ENCODE results near the gene CPTP.

DNA sequence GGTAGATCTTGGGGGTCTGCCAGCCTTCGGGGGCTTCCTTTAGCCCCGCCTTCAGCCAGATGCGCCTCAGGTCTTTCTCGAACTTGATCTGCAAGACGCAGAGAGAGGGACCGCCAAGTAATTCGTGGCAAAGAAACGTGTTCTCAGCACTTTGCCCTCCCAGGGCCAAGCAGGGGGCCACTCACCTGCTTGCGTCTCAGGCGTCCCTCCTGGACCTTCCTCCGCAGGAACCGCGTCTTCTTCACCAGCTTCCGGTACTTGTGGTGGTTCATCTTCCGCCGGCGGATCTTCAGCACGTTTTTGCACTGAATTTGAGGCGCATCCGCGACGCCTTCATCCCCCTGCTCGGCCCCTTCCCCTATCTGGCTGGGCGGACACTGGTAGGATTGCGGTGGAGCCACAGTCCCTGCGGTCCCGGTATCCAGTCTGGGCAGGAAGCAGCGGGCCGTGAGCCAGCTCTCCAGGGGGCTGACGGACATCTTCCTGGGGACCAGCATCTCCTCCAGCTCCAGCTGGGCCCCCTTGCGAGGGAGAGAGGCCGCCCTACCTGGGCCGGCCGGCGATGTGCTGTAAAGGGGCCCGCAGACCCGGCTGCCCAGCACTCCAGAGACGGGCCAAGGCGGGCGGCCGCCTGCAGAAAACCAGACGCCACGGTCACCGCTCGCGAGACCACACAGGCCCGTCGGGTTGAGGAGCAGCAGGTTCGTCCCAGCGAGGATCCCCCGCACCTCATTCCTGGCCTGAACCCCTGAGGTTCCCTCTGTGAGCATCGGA, 49.4 kb downstream of the CPTP start:
- TF ChIP-seq, protein P1, sequence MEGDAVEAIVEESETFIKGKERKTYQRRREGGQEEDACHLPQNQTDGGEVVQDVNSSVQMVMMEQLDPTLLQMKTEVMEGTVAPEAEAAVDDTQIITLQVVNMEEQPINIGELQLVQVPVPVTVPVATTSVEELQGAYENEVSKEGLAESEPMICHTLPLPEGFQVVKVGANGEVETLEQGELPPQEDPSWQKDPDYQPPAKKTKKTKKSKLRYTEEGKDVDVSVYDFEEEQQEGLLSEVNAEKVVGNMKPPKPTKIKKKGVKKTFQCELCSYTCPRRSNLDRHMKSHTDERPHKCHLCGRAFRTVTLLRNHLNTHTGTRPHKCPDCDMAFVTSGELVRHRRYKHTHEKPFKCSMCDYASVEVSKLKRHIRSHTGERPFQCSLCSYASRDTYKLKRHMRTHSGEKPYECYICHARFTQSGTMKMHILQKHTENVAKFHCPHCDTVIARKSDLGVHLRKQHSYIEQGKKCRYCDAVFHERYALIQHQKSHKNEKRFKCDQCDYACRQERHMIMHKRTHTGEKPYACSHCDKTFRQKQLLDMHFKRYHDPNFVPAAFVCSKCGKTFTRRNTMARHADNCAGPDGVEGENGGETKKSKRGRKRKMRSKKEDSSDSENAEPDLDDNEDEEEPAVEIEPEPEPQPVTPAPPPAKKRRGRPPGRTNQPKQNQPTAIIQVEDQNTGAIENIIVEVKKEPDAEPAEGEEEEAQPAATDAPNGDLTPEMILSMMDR (IDR thresholded peaks at IDR 0.05 in 2 of 3, conservative IDR thresholded peaks at IDR 0.05 in 1 of 3; ENCODE audit: control insufficient read depth in 2 of 3, extremely low read depth in 1 of 3, insufficient read depth in 1 of 3, low read depth in 3 of 3, low read length in 3 of 3): no peak
- TF ChIP-seq RAD21 (IDR thresholded peaks at IDR 0.05; ENCODE audit: insufficient read depth, low read depth, low read length) (no peak), NRF1 (conservative IDR thresholded peaks at IDR 0.05; ENCODE audit: low read depth, low read length) (no peak)

Measured in GM12878 (cell line).